ENCODE results near the gene PITPNC1.

GRCh38 chr17:67570797-67571196 is 193.7 kb downstream of the PITPNC1 start:
- TF ChIP-seq, protein P1, sequence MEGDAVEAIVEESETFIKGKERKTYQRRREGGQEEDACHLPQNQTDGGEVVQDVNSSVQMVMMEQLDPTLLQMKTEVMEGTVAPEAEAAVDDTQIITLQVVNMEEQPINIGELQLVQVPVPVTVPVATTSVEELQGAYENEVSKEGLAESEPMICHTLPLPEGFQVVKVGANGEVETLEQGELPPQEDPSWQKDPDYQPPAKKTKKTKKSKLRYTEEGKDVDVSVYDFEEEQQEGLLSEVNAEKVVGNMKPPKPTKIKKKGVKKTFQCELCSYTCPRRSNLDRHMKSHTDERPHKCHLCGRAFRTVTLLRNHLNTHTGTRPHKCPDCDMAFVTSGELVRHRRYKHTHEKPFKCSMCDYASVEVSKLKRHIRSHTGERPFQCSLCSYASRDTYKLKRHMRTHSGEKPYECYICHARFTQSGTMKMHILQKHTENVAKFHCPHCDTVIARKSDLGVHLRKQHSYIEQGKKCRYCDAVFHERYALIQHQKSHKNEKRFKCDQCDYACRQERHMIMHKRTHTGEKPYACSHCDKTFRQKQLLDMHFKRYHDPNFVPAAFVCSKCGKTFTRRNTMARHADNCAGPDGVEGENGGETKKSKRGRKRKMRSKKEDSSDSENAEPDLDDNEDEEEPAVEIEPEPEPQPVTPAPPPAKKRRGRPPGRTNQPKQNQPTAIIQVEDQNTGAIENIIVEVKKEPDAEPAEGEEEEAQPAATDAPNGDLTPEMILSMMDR (IDR thresholded peaks at IDR 0.05): no peak
- TF ChIP-seq POLR2AphosphoS5 (IDR thresholded peaks at IDR 0.05; ENCODE audit: insufficient read depth in 1 of 2, low read depth in 1 of 2): no peak
